G401.6 (cell line): ENCODE data around the gene CNTNAP2.

Experiments
- FAIRE-seq: peaks from 2 replicates; lab custom pipeline; 2012; peaks lifted over from hg19 to GRCh38; lab: Jason Lieb, UNC

CNTNAP2 gene

DNA sequence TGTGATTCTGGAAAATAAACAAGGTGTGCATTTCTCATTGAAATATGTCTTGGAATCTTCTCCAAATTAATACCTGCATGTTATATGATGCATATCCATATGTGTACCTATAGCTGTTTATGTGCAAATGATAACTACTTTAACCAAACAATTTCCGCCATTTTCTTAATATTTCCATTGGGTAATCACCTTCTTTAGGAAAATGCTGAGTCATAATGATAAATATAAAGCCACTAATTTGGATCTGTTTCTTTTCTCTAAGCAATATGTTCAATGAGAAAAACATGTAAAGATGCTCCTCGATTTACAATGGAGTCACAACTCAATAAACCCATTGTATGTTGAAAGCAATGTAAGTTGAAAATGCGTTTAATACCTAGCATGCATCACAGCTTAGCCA is 574.4 kb downstream of the CNTNAP2 start:
- no peak for FAIRE-seq

DNA sequence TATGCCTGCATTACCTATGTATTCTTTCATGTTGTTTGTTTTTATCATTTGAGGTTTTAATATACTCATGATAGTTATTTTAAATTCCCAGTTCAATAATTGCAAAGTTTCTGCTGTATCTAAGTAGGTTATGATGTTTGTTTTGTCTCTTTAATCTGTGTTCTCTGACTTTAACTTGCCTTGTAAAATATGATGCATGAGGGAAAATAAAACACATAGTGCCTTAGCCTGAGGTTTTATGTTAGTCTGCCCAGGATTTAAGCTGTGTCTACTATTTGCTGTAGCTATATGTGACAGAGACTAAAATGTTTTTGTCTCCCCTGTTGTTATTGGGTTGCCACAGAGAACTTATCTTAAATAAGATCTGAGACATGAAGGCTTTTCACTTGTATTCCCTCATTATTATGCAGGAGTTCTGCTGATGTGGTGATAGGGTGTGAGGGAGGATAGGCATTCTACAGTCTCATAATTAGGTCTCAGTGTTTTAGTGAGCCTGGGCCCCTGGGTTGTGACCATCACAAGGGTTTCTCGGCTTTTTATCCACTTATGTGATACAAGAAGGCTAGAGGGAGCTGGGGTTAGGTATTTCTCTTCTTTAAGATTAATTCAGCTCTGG is 582.5 kb downstream of the CNTNAP2 start:
- no peak for FAIRE-seq

DNA sequence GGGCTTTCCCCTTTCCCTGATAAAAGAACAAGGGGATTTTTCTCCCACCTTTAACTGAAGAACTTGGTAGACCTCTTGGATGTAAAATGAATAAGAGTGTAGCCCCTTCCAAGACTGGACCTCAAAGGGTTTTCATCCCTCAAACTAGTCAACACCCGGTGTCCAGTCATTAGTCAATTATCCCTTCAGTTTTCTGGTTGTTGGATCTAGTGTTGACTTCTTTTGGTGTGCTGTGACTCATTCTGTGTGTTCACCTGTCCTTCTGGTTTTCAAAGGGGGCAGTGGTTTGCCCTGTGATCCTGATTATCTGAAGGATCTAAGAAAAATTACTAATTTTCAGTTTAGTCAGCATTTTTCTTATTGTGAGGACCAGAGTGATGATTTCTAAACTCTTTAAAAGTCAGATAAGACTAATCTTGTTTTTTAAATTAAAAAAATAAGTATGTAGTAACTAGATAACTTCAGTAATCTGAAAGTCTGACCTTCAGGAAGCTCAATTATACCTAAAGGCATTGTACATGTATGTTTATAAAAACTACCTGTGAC is 583.5 kb downstream of the CNTNAP2 start:
- FAIRE-seq: no peak

- no peak for FAIRE-seq
Observed at GRCh38 chr7:146701166-146701565, 584.6 kb downstream of the CNTNAP2 start.

- FAIRE-seq: no peak
Observed at GRCh38 chr7:146702898-146703297, 586.3 kb downstream of the CNTNAP2 start.

- no peak for FAIRE-seq
Observed at GRCh38 chr7:146709451-146710027, 592.9 kb downstream of the CNTNAP2 start.

- no peak for FAIRE-seq
Observed at GRCh38 chr7:146713205-146713604, 596.6 kb downstream of the CNTNAP2 start.

- FAIRE-seq: no peak
Observed at GRCh38 chr7:146713934-146714333, 597.3 kb downstream of the CNTNAP2 start.

DNA sequence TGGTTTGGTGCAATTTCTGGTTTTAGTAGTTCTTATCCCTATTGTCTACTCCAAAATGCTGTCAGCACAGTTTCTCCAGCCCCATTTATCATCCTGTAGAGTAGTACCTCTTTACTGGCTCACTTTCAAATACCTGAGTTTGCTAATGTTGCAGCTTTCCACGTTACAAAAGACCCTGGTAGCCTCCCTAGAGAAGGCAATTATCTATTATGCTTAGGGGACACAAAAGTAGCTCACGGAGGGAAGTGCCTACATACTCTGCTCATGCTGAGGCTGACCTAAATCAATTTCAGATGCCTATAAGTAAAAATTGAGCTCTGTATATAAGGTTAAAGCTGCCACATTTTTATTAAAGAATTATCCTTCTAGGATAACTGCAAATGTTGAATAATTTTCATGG is 603.6 kb downstream of the CNTNAP2 start:
- FAIRE-seq: no peak

- no peak for FAIRE-seq
Observed at GRCh38 chr7:146722986-146723385, 606.4 kb downstream of the CNTNAP2 start.

DNA sequence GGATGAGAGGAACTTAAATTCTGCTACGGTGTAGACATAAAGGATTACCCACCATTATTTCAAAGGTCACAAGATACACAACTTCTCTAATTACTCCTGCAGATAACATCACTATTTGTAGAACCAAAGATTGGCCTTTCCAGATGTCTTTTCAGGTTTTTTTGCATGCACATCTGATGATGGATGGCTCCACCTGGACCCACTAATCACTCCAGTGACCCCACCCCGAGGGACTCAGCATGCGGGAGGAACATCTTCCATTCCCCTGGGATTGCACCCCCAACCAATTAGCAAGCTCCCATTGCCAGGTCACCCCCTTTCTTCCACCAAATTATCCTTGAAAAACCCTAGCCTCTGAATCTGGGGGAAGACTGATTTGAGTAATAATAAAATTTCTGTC is 608.9 kb downstream of the CNTNAP2 start:
- no peak for FAIRE-seq

DNA sequence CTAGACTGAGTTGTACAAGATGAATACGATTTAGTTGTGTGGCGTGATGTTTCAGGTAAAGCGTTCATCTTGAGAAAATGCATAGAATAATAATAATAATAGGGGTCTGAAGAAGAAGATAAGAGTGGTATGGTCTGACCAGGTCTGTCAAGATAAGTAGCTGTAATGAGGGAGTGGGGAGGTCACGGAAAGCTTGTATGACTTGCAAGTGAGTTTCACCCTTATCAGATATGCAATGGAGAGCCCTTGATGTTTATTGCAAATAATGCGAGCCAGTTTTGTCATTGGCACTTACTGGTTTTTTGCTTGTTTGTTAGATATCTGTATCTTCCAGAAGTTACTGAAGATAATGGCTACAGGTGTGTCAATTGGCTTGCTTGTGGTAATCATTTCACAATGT is 611.5 kb downstream of the CNTNAP2 start:
- no peak for FAIRE-seq

- FAIRE-seq: no peak
Observed at GRCh38 chr7:146728611-146729010, 612.0 kb downstream of the CNTNAP2 start.

DNA sequence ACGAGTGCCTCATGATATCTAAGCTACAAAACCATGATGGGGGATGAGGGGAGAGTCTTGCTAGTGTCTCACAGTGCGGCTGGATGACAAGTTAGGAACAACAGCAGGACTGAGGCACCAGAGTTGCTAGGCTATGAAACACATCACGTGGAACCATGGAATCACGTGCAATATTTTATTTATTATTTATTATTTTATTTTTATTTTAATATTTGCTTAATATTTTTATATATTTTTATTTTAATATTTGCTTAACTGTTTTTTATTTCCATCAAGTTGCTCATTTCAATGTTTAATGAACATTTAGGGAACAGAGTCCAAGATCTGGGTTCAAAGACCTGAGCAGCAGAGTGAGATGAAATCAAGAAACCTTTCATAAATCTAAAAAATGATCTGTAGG is 614.6 kb downstream of the CNTNAP2 start:
- no peak for FAIRE-seq

- FAIRE-seq: no peak
Observed at GRCh38 chr7:146735992-146736391, 619.4 kb downstream of the CNTNAP2 start.

- no peak for FAIRE-seq
Observed at GRCh38 chr7:146736446-146737190, 620.0 kb downstream of the CNTNAP2 start.

- FAIRE-seq: no peak
Observed at GRCh38 chr7:146740039-146740438, 623.4 kb downstream of the CNTNAP2 start.

DNA sequence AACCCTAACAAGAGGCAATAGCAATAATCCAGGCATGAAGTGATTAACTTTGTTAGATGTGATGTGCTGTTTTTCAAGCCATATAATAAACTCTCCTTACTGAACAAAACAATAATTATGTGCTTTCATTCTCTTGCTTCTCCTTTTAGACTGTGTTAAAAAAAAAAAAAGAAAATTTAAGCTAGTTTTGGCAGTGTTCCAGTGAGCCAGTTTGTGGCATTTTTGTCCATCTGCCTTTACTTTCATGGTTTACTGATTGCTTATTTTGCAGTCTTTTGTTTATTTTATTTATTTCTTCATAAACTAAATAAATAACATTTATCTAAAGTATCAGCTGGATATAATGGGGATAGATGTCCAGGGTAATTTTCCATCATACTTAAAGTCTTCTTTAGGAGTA is 625.3 kb downstream of the CNTNAP2 start:
- no peak for FAIRE-seq

DNA sequence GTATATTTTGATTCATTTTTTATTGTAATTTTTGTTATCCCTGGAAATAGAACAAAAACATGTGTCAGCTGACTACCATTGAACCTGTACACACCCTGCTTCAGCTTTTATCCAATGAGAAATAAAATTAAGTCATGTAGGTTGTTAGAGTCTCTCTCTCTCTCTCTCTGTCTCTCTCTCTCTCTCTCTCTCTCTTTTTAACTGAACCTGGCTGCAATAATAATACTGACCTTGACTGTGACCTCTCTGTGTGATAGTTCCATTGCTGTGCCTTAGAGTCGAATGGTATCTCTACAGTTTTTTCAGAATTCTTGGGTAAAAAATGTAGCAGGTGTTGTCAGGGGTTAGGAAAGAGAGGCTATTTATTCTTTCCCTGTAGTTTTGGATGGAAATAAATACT is 637.8 kb downstream of the CNTNAP2 start:
- FAIRE-seq: no peak

DNA sequence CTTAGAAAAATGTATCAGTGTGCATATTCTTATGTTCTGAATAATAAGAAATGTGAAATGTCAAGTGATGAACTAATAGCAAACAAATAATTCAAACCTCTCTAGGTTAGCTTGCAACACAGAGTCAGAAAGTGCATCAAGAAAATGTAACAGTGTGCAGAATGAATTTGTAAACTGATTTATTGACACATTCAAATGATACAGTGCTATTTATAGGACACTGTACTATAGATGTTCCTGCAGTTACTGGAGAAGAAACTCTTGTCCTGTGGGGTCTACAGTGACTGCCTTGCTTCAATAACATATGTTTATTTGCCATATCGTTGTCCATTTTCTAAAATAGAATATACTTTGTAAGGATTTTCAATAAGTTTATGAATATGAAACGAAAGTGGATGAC is 639.0 kb downstream of the CNTNAP2 start:
- no peak for FAIRE-seq

DNA sequence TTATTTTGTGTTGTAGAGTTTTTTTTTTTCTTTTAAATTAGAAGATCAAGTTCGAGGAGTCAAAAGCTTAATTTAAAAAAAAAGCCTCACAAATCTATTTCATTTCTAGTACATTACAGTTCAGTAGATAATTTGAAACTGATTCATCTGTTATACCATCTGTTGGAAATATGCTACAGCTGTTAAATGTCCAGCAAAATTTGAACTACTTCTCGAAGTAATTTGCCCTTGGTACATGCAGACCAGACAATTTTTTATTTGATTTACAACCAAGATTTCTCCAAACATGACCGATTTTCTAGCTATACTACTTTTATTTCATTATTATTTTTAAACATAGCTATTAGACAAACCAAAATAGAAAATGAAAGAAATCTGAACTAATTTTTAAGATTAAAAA is 647.9 kb downstream of the CNTNAP2 start:
- FAIRE-seq: no peak

GRCh38 chr7:146768957-146769356 is 652.4 kb downstream of the CNTNAP2 start:
- FAIRE-seq: no peak

GRCh38 chr7:146772601-146773000 is 656.0 kb downstream of the CNTNAP2 start:
- no peak for FAIRE-seq

DNA sequence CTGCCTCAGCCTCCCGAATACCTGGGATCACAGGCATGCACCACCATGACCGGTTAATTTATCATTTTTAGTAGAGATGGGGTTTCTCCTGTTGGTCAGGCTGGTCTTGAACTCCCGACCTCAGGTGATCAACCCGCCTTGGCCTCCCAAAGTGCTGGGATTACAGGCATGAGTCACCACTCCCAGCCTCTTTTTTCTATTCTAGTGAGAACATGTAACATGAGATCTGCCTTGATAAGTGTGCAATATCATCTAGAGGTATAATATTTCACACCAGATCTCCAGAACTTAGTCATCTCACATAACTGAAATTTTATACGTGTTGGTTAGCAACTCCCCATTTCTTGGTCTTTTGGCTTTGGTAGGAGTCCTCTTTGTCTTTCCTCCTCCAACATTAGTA is 656.9 kb downstream of the CNTNAP2 start:
- FAIRE-seq: no peak
